HG02970 (cell line): ENCODE data around the gene METTL21A.

ENCODE experiments used
- ATAC-seq: cut with Tn5 transposase; IDR thresholded peaks from one replicate; pipeline ENCODE4 v1.9.1; 2021; ENCODE audit warnings: mild to moderate bottlenecking, moderate library complexity, moderate number of reproducible peaks; ENCODE audit not compliant: unreplicated experiment, low FRiP score

Gene METTL21A

GRCh38 chr2:207565736-207566500, 59.3 kb downstream of the METTL21A start:
- no peak for ATAC-seq
